ENCODE results near the gene KLK12. TPM values are rescaled to one million over a fixed set of nuclear protein-coding genes. Genes with fewer than 3 reads are reported as not detected.

KLK12 gene, protein sequence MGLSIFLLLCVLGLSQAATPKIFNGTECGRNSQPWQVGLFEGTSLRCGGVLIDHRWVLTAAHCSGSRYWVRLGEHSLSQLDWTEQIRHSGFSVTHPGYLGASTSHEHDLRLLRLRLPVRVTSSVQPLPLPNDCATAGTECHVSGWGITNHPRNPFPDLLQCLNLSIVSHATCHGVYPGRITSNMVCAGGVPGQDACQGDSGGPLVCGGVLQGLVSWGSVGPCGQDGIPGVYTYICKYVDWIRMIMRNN
- not detected for polyA plus RNA-seq (ENCODE audit: insufficient read length)
- long read RNA-seq, donor 1 = 0 reads
- long read RNA-seq, donor 2 = 0 reads
- long read RNA-seq, donor 3 = 0 reads
- long read RNA-seq, donor 4 = 0 reads
- long read RNA-seq, donor 5 = 0 reads
- long read RNA-seq, donor 6 = 0 reads
- long read RNA-seq, donor 7 = 0 reads
- long read RNA-seq, donor 8 = 0 reads

DNA sequence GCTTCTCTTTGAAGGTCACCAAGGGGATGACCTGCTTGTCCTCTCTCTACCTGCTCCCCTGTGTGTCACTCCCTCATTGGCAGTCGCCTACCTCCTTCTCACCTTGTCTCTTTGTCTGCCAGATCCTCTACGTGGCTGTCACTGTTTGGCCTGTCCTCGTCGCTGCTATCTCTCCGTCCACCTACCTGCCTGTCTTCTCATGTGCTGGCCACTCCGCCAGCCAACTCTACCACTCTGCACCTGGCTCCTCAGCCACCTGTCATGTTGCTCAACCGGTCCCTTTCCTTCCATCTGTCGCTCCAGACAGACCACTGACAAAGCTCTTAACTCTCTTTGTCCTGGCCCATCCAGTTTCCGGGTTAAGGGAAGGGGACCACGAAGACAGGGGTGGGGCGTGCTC is at the start of gene KLK12:
TSS of gene KLK12 (minus strand) at position 299 of the 400 bp plus-strand sequence. CDS start 381 bp downstream, outside the sequence.
- no peak for DNase-seq

DNA sequence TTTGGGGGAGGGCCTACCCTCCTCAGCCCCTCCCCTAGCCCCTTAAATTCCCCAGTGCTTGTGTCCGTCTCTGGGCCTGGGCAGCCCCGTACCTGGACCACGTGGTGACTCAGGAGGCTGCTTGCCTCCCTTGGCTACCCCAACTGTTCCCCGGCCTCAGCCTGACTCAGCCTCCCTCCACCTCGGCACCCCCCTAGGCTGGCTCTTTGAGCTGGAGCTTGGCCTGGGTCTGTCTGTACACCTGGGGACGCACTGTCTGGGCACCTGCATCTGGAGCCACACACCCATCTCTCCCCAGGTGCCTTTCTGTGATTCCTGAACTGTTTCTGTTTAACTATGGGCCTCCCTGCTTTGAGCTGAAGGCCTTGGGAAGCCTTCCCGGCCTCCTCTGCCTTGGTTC is 49.7 kb upstream of the KLK12 start:
- DNase-seq = no peak

DNA sequence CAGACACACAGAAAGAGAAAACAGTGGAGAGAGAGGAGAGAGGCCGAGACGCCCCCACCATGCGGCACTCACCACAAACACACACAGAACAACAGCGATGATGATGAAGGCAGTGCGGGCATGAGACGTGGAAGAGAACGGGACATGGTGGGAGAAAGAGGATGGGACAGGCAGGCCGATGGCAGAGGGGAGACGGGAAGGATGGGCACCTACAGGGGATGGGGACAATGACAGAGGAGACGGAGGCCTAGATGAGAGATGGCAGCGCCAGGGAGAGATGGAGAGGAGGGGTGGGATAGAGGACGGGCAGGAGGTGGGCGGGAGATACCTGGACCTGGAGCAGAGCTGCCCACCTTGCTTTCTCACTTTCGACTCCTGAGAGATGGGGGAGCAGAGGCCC is 49.0 kb upstream of the KLK12 start:
- no peak for DNase-seq

DNA sequence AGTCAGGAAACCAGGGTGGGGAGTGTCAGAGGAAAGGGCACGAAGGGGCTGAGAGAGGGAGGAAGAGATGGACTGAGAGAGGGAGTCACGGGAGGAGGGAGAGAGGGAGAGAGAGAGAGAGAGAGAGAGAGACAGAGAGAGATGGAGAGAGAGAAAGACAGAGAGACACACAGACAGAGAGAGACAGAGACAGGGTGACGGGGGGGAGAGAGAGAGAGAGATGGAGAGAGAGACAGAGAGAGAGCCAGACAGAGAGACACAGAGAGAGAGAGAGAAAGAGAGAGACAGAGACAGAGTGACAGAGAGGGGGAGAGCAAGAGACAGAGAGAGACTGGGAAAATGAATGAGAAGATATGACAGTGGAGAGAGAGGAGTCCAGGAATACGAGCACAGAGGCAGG is 48.4 kb upstream of the KLK12 start:
- no peak for DNase-seq

DNA sequence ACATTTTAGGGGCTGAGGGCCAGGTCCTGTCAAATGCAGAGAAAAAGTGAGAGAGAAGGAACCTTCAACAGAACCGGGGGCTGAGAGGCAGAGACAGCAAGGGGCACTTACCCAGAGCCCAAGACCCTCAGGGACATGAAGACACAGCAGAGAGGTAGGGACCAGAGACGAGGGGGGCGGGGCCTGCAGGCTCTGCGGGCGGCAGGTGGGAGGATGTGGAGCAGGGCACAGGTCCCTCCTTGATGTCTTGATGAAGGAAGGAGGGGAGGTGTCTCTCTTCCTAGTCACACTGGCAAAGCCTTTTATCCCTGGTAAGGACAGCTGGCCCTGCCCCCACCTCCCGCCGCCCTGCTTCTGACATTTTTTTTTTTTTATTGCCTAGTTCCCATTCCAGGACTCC is 47.8 kb upstream of the KLK12 start, which contains the start of gene KLK14:
TSS of gene KLK14 (minus strand) at position 277 of the 400 bp plus-strand sequence. CDS start at position 4, 273 bp downstream.
- DNase-seq = no peak

DNA sequence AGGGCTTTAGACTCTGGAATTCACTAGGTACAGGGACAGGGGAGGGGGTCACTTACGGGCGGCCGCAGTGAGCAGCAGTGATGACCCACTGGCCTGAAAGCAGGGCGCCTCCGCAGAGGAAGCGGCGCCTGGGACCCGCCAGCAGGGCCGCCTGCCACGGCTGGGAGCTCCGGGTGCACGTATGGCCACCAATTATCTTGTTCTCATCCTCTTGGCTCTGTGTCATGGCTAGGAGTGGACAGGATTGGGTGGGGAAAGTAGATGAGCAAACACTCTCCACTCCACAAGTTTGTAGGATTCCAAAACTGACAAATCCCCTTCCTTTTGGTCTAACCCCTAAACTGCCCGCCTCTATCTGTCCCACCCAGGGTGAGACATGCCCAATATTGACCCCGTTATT is 46.7 kb upstream of the KLK12 start:
- DNase-seq = no peak

DNA sequence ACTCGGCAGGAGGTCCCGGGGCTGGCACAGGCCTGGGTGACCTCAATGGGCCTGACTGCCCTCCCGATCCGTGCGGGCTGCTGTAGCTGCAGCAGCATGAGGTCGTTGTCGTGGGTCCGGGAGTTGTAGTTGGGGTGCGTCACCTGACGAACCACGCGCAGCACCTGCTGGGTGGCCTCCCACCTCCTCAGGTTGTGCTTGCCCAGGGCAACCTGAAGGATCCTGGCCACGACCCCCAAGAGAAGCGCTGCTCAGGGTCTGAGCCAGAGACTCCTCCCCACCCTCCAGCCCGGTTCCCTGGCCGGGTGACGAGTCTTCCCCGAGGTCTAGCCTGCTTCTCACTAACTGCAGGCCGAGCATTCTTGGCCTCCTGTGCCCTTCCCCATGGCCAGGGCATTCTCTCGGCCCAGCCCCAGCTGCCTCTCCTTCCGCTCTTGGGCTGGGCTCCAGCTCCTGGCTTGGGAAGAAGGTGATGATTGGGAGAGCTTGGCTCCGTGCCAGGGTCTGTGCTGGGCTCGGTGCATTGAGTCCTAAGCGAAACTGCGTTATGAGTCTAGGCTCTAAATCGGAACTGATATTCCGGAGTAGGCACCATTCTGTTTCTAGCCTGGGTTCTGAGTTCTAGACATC is 44.8 kb upstream of the KLK12 start:
- no peak for DNase-seq

DNA sequence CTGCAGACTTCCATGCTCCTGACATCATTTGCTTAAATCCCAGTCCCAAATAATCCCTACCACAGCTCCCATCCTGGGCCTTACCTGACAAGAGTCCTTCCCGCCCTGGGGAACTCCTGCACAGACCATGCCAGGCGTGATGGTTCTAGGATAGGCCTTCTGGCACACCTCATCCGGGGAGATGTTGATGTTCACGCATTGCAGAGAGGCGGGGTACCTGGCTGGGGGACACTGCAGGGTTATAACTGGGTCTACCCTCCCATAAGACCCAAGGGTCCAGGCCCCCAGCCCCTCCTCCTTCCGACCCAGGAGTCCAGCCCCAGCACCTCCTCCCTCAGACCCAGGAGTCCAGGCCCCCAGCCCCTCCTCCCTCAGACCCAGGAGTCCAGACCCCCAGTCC is 43.9 kb upstream of the KLK12 start:
- no peak for DNase-seq

DNA sequence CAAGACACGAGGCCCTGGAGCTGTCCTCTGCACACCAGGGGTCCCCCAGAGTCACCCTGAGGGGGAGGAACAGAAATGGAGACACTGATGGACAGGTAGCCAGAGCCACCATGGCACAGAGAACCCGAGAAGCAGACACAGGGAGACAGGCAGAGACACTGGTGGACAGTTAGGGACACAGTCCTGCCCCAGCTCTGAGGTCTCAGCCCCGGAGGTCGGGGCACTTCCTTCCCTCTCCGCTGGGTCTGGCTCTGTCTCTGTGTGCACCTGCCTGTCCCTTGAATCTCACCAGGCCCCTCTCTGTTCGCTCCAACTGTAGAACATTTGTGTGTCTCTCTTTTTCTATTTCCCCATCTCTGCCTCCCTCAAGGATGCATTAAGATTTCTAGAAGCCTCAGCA is 43.3 kb upstream of the KLK12 start:
- no peak for DNase-seq

DNA sequence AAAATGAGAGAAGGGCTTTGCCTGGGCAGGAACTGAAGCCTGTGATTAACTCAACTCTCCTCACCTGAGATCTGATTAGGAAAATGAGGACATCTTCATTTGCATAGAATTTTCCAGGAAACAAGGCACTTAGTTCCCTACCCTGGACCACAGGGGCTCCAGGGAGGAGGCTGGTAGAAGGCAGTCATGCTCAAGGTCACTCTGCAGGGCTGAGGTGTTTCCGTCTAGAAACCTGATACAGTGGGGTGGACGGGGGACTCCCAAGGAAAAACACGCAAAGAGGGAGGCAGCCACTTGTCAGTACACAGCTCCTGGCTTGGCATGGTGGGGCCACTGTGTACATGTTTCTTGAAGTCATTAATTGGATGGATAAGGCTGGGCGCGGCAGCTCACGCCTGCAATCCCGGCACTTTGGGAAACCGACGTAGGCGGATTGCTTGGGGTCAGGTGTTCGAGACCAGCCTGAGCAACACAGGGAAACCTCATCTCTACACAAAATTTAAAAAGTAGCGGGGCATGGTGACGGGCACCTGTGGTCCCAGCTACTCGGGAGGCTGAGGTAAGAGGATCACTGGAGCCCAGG is 41.9 kb upstream of the KLK12 start:
- no peak for DNase-seq

DNA sequence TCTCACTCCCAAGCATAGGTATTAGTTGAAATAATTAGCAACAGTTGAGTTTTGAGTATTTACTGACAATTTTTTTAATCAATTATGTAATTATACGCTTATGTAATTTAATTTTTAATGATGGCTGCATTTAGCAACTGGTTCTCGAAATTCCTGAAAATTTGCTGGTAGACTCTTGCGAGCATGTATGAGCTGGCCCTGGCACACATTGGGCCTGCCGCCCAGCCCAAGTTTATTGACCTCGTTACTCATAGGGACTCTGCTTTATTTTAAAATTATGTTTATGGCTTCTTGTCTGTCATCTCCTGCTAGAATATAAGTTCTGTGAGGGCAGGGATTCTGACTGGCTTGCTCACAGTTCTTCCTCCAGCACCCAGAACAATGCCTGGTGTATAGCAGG is 41.2 kb upstream of the KLK12 start:
- no peak for DNase-seq

DNA sequence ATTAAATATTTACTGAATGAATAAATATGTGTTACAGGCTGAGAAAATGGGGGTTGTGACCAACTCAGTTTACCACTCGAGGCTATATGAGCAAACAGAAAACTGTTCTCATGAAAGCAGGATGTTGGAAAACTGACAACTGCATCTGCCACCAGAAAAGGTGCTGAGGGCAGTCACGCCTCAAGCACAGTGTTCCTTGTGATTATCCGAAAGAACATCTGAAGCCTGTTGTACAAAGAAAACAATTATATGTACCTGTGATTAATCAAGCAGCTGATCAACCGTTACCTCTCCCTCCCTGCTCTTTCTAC is 36.2 kb upstream of the KLK12 start:
- no peak for DNase-seq

DNA sequence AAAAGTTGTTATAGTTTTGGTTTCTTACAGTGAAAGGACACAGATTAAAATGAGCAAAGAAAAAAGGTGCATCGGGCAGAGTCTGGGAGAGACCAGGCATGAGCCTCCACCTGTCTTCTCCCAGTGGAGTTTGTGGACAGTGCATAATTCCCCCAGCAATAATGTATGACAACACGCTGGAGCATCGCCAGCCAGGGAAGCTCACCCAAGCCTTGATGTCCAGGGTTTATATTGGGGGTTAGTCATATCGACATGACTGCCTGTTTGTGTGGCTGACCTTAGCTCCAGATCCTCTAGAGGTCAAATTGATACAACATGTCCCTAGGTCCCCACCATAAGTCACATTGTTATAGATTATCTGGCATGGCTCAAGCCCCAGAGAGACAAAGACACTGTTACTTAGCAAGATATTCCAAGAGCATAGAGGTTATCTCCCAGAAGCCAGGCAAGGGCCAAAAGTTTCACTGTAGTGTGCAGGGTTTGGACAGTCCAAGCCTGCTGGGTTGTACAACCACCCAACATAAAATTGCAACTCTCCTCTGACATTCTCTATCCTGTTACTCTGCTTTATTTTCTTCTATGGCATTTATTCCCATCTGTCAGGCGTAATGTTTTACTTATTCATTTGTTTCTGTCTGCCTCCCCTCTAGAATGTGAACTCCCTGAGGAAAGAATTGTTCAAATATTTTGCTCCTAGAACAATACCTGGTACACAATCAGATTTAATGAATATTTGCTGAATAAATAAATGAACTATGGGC is 35.7 kb upstream of the KLK12 start:
- DNase-seq = no peak

DNA sequence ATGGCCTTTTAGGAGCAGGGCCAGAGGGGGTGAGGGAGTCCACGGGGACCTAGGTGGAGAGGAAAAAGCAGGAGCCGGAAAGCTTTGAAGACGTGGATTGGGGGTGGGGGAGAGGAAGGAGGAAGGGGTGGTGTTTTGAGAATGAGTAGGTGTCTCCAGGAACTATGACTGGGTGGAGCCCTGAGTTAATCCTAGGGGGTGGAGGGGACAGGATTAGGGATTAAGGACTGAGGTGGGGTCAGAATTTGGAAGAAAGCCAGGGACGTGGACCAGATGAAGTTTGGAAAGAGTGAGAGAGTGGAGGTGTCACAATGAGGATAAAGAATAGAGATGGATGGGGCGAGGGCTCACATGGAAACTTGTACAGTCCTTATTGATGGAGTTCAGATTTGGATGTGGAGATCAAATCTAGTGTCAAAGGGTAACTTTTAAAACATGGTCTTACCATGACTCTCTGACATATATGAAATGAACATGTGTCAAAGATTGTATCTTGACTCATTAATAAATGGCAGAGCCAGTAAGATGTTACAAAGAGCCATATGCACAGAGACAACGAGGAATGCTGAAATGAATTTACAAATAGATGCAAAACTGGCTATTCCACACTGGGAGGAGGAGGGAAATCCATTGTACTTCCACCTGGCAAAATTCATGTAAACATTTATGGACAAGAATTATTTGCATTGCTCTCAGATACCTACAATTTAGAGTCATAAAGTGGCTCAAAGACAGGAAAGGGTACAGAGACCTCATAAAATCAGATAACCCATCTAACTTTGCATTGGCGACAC is 31.8 kb upstream of the KLK12 start:
- DNase-seq = no peak

DNA sequence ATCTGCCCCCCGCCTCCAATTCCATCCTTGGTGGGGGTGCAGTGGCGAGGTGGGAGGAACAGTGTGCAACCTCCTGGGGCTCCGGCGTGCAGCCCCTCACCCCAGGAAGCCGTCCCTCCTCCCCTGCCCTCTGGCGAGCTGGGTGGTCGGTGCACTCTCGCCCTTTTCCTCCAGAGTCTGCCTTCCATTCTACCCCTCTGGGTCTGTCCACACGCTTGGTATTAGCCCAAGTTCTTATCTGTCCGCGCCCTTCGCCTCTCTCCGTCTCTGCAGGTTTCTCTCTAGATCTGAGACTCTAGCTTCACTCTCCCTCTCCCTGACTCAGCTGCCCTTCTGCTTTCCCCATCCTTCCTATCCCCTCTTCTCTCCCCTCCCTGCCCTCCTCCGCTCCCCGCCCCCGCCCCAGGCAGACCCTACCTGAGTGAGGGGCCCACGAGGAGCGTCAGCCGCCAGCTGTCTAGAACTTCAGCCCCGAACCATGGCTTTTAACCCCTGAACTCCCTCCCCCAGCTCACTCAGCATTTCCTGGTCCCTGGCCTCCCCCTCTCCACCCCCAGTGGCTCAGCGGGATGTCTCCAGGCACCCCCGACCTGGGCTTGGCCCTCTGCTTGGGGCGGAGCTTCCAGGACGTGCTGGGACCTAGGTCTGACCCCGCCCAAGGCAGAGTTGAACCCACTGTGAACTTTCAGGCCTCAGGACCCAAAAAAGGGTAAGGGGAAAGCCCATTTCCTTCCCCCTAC is 30.6 kb upstream of the KLK12 start:
- DNase-seq = no peak

DNA sequence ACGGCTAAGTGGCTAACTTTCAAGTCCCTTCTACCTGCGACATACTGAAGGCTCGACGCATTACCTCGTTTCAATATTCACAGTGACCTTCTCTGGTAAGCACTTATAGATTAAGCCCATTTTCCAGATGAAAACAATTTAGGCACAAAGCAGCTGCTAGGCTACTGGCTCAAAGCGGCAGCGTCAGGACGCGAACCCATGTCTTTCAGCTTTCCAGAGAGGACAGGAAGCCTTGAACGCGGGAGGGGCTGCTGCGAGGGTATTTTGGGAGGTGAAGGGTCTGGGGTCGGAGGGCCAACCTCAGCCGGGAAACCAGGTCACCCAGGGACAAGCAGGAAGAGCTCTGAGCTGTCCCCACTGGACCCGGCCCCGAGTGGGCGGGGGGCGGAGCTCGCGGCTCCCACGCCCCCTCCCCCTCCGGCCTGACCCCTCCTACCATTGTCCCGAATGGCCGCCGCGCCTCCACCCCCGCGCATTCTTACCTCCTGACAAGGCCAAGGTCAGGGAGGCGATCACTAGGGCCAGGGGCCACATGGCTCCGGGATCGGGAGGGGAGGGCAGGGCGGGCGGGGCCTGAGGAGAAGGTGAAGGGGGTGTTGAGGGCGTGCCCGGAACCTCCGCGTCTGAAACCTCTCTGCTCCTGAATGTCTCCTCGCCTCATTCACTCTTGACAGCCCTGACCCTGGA is 29.9 kb upstream of the KLK12 start, which contains the start of gene KLK13:
TSS of gene KLK13 (minus strand) at position 559 of the 687 bp plus-strand sequence. CDS start at position 534, 25 bp downstream.
- peak; percentile 10 for DNase-seq

DNA sequence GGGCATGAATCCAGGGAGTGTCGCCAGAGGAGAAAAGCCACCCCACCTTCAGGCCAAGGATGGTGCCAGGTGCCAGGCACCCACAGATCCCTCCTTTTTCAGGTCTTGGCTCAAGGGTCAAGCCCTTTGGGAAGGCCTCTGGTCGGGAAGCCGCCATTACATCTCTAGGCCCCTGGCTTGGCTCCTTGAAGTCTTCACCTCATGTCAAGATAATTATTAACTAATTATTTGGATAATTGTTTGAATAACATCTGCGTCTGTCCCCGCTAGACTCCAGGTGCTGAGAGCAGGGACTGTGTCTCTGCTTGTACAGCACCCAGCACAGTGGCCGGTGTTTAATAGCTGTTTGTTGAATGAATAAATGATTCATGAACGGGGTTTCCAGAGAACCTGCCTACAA is 28.9 kb upstream of the KLK12 start:
- DNase-seq = no peak

DNA sequence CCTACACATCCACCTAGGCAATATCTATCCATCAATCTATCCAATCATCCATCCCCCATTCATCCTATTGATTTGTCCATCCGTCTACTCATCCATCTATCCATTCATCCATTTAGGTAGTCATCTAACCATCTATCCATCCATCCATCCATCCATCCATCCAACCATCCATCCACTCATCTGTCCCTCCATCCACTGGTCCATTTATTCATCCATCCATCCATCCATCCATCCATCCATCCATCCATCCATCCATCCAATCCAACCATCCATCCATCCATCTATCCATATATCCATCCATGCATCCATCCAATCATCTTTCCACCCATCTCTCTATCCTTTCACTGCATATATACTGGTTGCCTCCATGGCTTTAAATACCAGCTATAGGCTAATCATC is 26.2 kb upstream of the KLK12 start:
- DNase-seq = no peak

DNA sequence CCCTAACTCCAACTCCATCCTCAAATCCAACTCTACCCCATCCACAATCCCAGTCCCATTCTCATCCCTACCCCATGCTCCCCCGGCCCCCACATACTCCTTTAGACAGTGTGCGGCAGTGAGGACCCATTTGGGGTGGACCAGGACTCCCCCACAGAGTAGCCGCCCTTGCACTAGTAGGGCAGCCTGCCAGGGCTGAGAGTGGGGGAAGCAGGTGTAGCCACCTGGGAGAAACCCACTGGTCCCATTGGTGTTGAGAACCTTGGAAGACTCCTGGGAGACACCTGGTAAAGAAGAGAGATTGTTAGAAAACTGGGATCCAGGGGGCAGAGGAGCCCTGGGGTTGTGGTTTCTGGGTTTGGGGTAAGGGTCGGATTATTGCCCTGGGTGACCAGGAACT is 25.5 kb upstream of the KLK12 start:
- no peak for DNase-seq

DNA sequence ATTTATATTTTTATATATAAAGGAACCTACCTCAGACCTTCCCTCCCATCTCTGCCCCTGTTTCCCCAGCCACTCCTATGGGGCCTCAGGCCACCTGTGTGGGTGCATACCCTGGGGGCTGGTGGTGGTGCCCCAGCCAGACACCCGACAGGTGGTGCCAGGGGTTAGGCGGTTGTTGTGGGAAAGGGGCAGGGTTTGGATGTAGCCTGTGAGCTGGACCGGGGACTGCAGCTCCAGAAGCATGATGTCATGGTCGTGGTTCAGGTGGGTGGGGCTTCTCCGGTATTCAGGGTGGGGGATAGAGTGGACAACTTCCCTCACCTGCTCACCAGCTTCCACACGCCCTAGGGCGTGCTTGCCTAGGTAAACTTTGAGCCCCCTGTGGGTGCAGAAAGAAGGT is 24.9 kb upstream of the KLK12 start:
- DNase-seq = no peak

Measured in left kidney (tissue), 8 donors.